H1 (cell line): ENCODE results near the gene UIMC1.

ENCODE experiments used
- POLR2A ChIP-seq, 2 experiments: IDR thresholded peaks; 1 replicate in 1 of 2; 2 replicates in 1 of 2; pipeline ENCODE4 v1.6.1; 2011; ENCODE audit warnings: low read depth in 2 of 2, low read length in 2 of 2, mild to moderate bottlenecking in 2 of 2; ENCODE audit errors: control extremely low read depth in 1 of 2
- SRF ChIP-seq: IDR thresholded peaks from 2 replicates; pipeline ENCODE4 v1.6.1; 2011; ENCODE audit warnings: mild to moderate bottlenecking, low read depth, low read length, moderate library complexity
- TAF1 ChIP-seq: IDR thresholded peaks from 2 replicates; pipeline ENCODE4 v1.6.1; 2011; ENCODE audit warnings: mild to moderate bottlenecking, low read depth, low read length
- YY1 ChIP-seq: IDR thresholded peaks from 2 replicates; pipeline ENCODE4 v1.6.1; 2011; ENCODE audit warnings: low read depth, mild to moderate bottlenecking, low read length
- TF ChIP-seq, protein P1 (sequence below), 3 experiments: IDR thresholded peaks; 1 replicate in 2 of 3; 2 replicates in 1 of 3; pipeline versions ENCODE4 v1.5.1 to v1.6.1; 2011; ENCODE audit warnings: low read length in 3 of 3, mild to moderate bottlenecking in 3 of 3, inconsistent platforms in 2 of 3, low read depth in 1 of 3, moderate library complexity in 1 of 3; ENCODE audit not compliant: insufficient read depth in 1 of 3; ENCODE audit errors: control extremely low read depth in 1 of 3

DNA sequence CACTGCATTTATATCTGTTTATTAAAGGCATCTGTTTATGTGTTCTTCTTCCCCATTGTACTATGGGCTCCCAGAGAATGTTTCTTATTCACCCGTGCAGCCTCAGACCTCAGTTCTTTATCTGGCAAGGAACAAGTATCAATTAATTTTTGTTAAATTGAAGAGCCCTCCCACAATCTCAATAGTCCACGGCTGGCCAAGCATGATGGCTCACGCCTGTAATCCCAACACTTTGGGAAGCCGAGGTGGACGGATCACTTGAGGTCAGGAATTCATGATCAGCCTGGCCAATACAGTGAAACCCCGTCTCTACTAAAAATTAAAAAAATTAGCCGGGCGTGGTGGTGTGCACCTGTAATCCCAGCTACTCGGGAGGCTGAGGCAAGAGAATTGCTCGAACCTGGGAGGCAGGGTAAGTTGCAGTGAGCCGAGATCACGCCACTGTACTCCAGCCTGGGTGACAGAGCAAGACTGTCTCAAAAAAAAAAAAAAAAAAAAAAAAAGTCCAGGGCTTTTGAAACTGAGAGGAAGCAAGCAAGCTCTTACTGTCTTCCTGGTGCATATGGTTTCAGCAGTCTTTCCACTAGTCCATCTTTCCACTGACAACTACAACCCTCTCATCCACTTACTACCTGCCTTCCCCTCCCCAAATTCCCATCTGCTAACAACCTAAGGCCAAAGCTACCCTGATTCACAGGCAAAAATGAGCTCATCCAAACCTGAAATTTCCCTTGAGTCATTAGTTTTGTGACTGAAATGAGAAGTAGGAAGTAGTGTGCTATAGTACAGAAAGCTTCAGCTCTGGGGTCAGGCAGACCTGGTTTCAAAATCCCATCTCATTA is 105.1 kb downstream of the UIMC1 start:
- TF ChIP-seq POLR2A (IDR thresholded peaks at IDR 0.05; ENCODE audit: control extremely low read depth in 1 of 2, low read depth in 2 of 2, low read length in 2 of 2) (no peak), YY1 (no peak), TAF1 (no peak), SRF (no peak)
- TF ChIP-seq, protein P1, sequence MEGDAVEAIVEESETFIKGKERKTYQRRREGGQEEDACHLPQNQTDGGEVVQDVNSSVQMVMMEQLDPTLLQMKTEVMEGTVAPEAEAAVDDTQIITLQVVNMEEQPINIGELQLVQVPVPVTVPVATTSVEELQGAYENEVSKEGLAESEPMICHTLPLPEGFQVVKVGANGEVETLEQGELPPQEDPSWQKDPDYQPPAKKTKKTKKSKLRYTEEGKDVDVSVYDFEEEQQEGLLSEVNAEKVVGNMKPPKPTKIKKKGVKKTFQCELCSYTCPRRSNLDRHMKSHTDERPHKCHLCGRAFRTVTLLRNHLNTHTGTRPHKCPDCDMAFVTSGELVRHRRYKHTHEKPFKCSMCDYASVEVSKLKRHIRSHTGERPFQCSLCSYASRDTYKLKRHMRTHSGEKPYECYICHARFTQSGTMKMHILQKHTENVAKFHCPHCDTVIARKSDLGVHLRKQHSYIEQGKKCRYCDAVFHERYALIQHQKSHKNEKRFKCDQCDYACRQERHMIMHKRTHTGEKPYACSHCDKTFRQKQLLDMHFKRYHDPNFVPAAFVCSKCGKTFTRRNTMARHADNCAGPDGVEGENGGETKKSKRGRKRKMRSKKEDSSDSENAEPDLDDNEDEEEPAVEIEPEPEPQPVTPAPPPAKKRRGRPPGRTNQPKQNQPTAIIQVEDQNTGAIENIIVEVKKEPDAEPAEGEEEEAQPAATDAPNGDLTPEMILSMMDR (IDR thresholded peaks at IDR 0.05; ENCODE audit: control extremely low read depth in 1 of 3, insufficient read depth in 1 of 3, low read depth in 1 of 3, low read length in 3 of 3): no peak
